ENCODE data around the gene NDST3. TPM values are rescaled to one million over a fixed set of nuclear protein-coding genes. Genes with fewer than 3 reads are reported as not detected.

Gene NDST3
- total and polyA plus RNA-seq, 8 donors = 0.13 to 1.5 (median 0.37) TPM; not detected in 3

- DNase-seq = no peak
- Histone ChIP-seq H3K27me3 (no peaks in the 10 kb centered on the region), H3K9me3 (no peaks in the 10 kb centered on the region), H3K27ac (no peak overlapping the region), H3K4me3 (no peak overlapping the region), H3K36me3 (peaks cover 0 to 20% (median 4%) of the 10 kb centered on the region in 4 donors), H3K4me1 (peaks cover 11 to 37% (median 24%) of the 10 kb centered on the region in 4 donors)
- 45 to 53% (median 49%) methylated on average over 2 of the region's 2 CpGs for WGBS, 5 donors
- intact Hi-C loops (cut with DNase I; ENCODE audit: low total_unique reads) = no loop called here
- TF ChIP-seq POLR2A (IDR thresholded peaks at IDR 0.05) = no peak
- no peak for TF ChIP-seq EP300 (IDR thresholded peaks at IDR 0.05)
- TF ChIP-seq CTCF (IDR thresholded peaks at IDR 0.05) = no peak
- TF ChIP-seq POLR2AphosphoS5 (IDR thresholded peaks at IDR 0.05) = no peak
These were observed 242.3 kb downstream of the NDST3 start for GRCh38 chr4:118276580-118276979.

- no peak for DNase-seq
- Histone ChIP-seq H3K4me1 (peaks cover 11 to 43% (median 30%) of the 10 kb centered on the region in 4 donors), H3K27ac (peak overlapping the region in 2 of 5 donors; percentile 34 to 96)
These were observed 243.0 kb downstream of the NDST3 start for GRCh38 chr4:118277243-118277642.

GRCh38 chr4:118278473-118279274 lies 244.4 kb downstream of the NDST3 start:
- TF ChIP-seq EP300 (IDR thresholded peaks at IDR 0.05) = no peak
- TF ChIP-seq POLR2AphosphoS5 (IDR thresholded peaks at IDR 0.05) = peak; percentile 81 to 99 (median 97)
- TF ChIP-seq POLR2A (IDR thresholded peaks at IDR 0.05) = peak in 2 of 4 donors; percentile 55 to 84
- peak overlapping the region; percentile 67 to 85 (median 80) for H3K4me3 ChIP-seq
- DNase-seq = peak; percentile 99
- H3K27ac ChIP-seq = peak overlapping the region; percentile 93 to 98 (median 96)
- no peaks in the 10 kb centered on the region for H3K9me3 ChIP-seq
- WGBS, 5 donors = 0 to 1% (median 0%) methylated on average over 52 to 56 of the region's 56 CpGs
- H3K27me3 ChIP-seq = no peaks in the 10 kb centered on the region
- peaks cover 11 to 47% (median 32%) of the 10 kb centered on the region in 4 donors for H3K4me1 ChIP-seq
- H3K36me3 ChIP-seq = peaks cover 0 to 25% (median 7%) of the 10 kb centered on the region in 4 donors
- intact Hi-C loops (cut with DNase I; ENCODE audit: low total_unique reads) = no loop called here

More at GRCh38 chr4:118277243-118277642, 243.0 kb downstream of the NDST3 start:
- WGBS, 5 donors = 70 to 85% (median 76%) methylated on average over 4 of the region's 4 CpGs
- intact Hi-C loops (cut with DNase I; ENCODE audit: low total_unique reads) = no loop called here
- no peaks in the 10 kb centered on the region for H3K9me3 ChIP-seq
- TF ChIP-seq CTCF (IDR thresholded peaks at IDR 0.05) = no peak
- TF ChIP-seq POLR2A (IDR thresholded peaks at IDR 0.05) = no peak
- TF ChIP-seq EP300 (IDR thresholded peaks at IDR 0.05) = no peak
- no peak for TF ChIP-seq POLR2AphosphoS5 (IDR thresholded peaks at IDR 0.05)
- H3K36me3 ChIP-seq = peaks cover 0 to 25% (median 7%) of the 10 kb centered on the region in 4 donors
- H3K4me3 ChIP-seq = peak overlapping the region in 1 of 4 donors; percentile 85
- no peaks in the 10 kb centered on the region for H3K27me3 ChIP-seq

DNA sequence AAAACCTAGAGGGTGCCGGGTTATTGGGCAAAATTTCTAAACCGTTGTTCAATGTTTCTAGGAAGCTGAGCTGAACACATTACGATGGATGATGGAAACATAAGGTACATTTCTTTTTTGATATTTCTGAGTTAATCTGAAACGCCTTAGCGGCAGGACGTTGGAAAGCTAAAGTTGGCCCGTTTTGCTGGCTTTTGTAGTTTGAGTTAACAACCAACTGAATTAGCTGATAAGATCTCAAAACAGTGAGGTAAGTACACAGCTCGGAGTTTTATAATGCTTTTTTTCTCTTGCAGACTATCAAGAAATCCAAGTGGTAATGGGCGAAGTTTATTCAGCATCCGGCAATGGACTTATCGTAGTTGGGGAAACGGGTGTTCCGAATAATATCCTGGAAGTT lies 245.0 kb downstream of the NDST3 start:
- intact Hi-C loops (cut with DNase I; ENCODE audit: low total_unique reads) = no loop called here
- WGBS, 5 donors = 2 to 5% (median 3%) methylated on average over 13 of the region's 13 CpGs
- DNase-seq = peak in 1 of 2 donors; percentile 16

More for the DNA sequence above, 245.0 kb downstream of the NDST3 start:
- Histone ChIP-seq H3K9me3 (no peaks in the 10 kb centered on the region), H3K4me3 (peak overlapping the region; percentile 67 to 85 (median 80)), H3K27ac (peak overlapping the region; percentile 93 to 98 (median 96)), H3K36me3 (peaks cover 0 to 25% (median 7%) of the 10 kb centered on the region in 4 donors), H3K4me1 (peaks cover 11 to 47% (median 32%) of the 10 kb centered on the region in 4 donors), H3K27me3 (no peaks in the 10 kb centered on the region)
- TF ChIP-seq POLR2AphosphoS5 (IDR thresholded peaks at IDR 0.05) (no peak), POLR2A (IDR thresholded peaks at IDR 0.05) (no peak), EP300 (IDR thresholded peaks at IDR 0.05) (no peak), CTCF (IDR thresholded peaks at IDR 0.05) (no peak)
